Measurements from ENCODE around the gene SNX25.

DNA sequence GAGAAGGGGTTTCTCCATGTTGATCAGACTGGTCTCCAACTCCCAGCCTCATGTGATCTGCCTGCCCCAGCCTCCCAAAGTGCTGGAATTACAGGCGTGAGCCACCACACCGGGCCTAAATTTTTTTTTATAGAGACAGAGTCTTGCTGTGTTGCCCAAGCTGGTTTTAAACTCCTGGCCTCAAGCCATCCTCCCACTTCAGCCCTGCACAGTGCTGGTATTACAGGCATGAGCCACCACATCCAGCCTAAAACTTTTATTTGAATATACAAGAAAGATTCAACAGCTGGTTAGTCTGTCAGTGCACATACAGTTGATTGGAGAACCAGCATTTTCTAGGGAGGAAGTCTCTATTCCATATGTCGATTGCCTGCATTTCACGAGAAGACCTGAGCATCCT, 95.1 kb downstream of the SNX25 start:
- TF ChIP-seq, protein P1, sequence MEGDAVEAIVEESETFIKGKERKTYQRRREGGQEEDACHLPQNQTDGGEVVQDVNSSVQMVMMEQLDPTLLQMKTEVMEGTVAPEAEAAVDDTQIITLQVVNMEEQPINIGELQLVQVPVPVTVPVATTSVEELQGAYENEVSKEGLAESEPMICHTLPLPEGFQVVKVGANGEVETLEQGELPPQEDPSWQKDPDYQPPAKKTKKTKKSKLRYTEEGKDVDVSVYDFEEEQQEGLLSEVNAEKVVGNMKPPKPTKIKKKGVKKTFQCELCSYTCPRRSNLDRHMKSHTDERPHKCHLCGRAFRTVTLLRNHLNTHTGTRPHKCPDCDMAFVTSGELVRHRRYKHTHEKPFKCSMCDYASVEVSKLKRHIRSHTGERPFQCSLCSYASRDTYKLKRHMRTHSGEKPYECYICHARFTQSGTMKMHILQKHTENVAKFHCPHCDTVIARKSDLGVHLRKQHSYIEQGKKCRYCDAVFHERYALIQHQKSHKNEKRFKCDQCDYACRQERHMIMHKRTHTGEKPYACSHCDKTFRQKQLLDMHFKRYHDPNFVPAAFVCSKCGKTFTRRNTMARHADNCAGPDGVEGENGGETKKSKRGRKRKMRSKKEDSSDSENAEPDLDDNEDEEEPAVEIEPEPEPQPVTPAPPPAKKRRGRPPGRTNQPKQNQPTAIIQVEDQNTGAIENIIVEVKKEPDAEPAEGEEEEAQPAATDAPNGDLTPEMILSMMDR (IDR thresholded peaks at IDR 0.05; ENCODE audit: low read depth, low read length, missing input control): no peak
- no peak for TF ChIP-seq JUND (IDR thresholded peaks at IDR 0.05)
- TF ChIP-seq FOXA1 (IDR thresholded peaks at IDR 0.05): no peak
- TF ChIP-seq YY1 (IDR thresholded peaks at IDR 0.05): no peak
- no peak for TF ChIP-seq GABPA (IDR thresholded peaks at IDR 0.05 in 1 of 2, conservative IDR thresholded peaks at IDR 0.05 in 1 of 2)
- TF ChIP-seq TAF1 (conservative IDR thresholded peaks at IDR 0.05): no peak
- no peak for TF ChIP-seq HNF4G (IDR thresholded peaks at IDR 0.05)
- TF ChIP-seq, protein P2, sequence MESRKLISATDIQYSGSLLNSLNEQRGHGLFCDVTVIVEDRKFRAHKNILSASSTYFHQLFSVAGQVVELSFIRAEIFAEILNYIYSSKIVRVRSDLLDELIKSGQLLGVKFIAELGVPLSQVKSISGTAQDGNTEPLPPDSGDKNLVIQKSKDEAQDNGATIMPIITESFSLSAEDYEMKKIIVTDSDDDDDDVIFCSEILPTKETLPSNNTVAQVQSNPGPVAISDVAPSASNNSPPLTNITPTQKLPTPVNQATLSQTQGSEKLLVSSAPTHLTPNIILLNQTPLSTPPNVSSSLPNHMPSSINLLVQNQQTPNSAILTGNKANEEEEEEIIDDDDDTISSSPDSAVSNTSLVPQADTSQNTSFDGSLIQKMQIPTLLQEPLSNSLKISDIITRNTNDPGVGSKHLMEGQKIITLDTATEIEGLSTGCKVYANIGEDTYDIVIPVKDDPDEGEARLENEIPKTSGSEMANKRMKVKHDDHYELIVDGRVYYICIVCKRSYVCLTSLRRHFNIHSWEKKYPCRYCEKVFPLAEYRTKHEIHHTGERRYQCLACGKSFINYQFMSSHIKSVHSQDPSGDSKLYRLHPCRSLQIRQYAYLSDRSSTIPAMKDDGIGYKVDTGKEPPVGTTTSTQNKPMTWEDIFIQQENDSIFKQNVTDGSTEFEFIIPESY (IDR thresholded peaks at IDR 0.05): no peak
- TF ChIP-seq RAD21 (IDR thresholded peaks at IDR 0.05): no peak

All from liver (tissue), 3 donors.